Type B pancreatic cell (in vitro differentiated cells): ENCODE results near the gene SRXN1. TPM values are rescaled to one million over a fixed set of nuclear protein-coding genes. Genes with fewer than 3 reads are reported as not detected.

Experiments
- DNase-seq: peaks from one replicate; pipeline ENCODE4 v3.0.0; 2021; ENCODE audit warnings: mixed read lengths; ENCODE audit not compliant: unreplicated experiment; ENCODE audit errors: extremely low spot score
- H3K27ac Mint-ChIP-seq: 2 replicates; pipeline ENCODE4 v1.8.0; 2021; ENCODE audit warnings: mild to moderate bottlenecking, mixed read lengths
- H3K27me3 Mint-ChIP-seq: 2 replicates; pipeline ENCODE4 v1.8.0; 2021; ENCODE audit warnings: mixed read lengths
- H3K36me3 Mint-ChIP-seq: 2 replicates; pipeline ENCODE4 v1.8.0; 2021; ENCODE audit warnings: mixed read lengths
- H3K4me1 Mint-ChIP-seq: one replicate; pipeline ENCODE4 v1.8.0; 2021; ENCODE audit warnings: mixed read lengths; ENCODE audit not compliant: unreplicated experiment
- H3K4me3 Mint-ChIP-seq: 2 replicates; pipeline ENCODE4 v1.8.0; 2021; ENCODE audit warnings: mild to moderate bottlenecking, mixed read lengths
- H3K9me3 Mint-ChIP-seq: 2 replicates; pipeline ENCODE4 v1.8.0; 2021; ENCODE audit warnings: mixed read lengths
- CTCF ChIP-seq: fragments of 200-600 bp; sonication (generic); conservative IDR thresholded peaks from 2 replicates; pipeline ENCODE4 v1.5.0; 2021; ENCODE audit warnings: antibody characterized with exemption, mild to moderate bottlenecking
- total RNA-seq: library from RNA; stranded (reverse); gene quantifications from 2 replicates; pipeline ENCODE4 v1.2.1, GENCODE V29; 2021; ENCODE audit warnings: low replicate concordance

SRXN1 gene
- total RNA-seq, 1 donor from 2014 or later = 16.3 TPM

DNA sequence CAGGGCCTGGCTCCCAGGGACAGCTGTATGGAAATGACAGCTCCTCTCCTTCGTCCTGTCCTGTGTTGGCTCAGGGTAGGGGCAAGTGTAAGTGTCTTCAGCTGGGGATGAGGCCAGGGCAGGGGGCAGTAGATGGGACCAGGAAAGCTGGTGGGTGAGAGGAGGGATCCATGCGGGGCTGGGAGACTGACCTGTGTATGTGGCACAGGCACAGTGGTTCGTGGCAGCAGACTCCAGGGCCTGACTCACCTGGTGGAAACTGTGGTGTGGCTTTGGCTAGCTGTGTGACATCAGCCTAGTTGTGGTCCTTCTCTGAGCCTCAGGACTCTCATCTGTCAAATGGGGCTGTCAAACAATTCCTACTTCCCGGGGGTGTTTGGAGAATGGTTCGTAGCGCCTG is 36.3 kb upstream of the SRXN1 start:
- Mint-ChIP-seq H3K4me1 (peaks cover 13% of the 10 kb centered on the region), H3K27ac (no peak overlapping the region), H3K9me3 (no peaks in the 10 kb centered on the region), H3K27me3 (peaks cover 52% of the 10 kb centered on the region), H3K4me3 (no peak overlapping the region), H3K36me3 (no peaks in the 10 kb centered on the region)
- no peak for DNase-seq
- TF ChIP-seq CTCF = no peak

DNA sequence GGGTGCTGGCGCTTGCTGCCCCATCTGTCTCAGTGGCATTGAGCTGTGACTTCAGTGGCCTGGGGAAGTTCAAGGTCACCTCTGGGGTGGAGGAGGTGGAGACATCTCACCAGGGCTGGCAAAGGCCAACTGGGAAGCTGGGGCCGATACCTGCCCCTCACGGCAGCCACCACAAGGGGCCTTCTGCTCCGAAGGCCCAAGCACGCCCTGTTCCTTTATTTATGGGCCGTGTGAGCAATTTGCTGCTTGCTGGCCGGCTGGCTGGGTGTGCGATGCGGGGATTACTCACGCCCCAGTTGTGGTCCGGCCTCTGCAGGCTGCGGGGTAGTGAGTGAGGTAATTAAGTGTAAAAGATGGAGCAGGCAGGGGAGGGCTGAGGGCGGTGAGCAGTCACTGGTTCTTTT is 35.8 kb upstream of the SRXN1 start:
- Mint-ChIP-seq H3K9me3 (no peaks in the 10 kb centered on the region), H3K27ac (peak overlapping the region; percentile 46), H3K4me3 (no peak overlapping the region), H3K36me3 (no peaks in the 10 kb centered on the region), H3K27me3 (peaks cover 47% of the 10 kb centered on the region), H3K4me1 (peaks cover 13% of the 10 kb centered on the region)
- TF ChIP-seq CTCF = peak; percentile 56
- DNase-seq = no peak

DNA sequence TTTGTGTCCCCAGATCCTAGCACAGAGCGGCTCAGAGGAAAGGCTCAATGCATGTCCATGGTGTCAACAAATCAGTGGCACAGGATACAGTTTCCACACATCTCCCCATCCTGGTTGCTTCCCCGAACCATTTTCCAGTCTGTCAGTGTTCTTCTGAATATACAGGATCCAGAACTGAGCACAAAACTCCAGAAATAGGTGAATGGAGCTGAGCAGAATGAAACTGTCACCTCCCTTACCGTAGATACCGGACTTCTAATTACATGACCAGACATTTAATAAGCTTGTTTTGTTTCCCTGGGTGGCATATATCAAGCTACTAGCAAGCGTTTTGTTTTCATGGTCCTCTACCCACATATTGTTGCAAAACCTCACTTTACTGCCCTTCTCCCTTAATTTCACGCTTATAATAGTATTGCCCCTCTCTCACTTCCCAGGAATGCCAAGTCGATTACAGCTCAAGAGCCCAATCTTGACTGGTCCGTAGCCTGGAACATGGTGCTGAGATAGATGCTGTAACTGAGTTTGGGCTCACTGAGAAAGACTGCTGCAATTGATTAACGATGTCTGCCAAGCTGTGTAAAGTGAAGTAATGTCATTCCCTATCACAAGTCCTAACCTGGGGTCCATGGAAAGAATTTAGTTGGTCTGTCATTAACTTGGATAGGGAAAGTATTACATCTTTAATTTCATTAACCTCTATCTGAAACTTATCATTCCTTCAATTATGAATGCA is 34.6 kb upstream of the SRXN1 start:
- no peak overlapping the region for H3K4me3 Mint-ChIP-seq
- peaks cover 13% of the 10 kb centered on the region for H3K4me1 Mint-ChIP-seq
- H3K36me3 Mint-ChIP-seq = no peaks in the 10 kb centered on the region
- H3K27me3 Mint-ChIP-seq = peaks cover 43% of the 10 kb centered on the region
- no peak for DNase-seq
- H3K27ac Mint-ChIP-seq = no peak overlapping the region
- no peak for TF ChIP-seq CTCF
- no peaks in the 10 kb centered on the region for H3K9me3 Mint-ChIP-seq

DNA sequence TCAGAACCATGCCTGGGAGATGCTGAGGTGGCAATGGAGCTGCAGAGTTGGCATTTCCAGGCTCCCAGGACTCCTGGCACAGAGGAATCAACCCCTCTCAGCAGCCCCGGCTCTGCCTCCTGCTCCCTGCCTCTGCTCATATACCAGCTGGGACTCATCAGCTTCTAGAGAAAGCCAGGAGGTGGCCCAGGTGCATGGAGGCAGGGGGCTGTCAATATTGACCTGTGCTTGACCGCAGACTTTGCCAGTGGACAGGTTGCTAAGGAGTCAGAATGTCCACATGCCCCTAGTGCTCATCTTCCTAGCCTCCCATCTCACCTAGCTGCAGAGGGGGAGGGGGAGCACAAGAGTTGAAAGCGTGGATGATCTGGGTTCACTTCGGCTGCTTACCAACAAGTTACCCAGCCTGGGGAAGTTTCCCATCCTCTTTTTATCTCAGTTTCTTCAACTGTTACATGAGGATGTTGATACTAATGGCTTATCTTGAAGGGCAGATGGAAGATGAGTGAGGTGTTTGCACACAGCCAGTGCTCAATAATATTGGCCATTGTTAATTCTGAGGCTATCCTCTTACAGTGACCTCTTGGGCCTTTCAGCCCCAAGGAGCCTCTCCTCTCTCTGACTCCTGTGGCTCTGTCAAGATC is 31.8 kb upstream of the SRXN1 start:
- Mint-ChIP-seq H3K4me3 (no peak overlapping the region), H3K9me3 (no peaks in the 10 kb centered on the region), H3K27me3 (peaks cover 50% of the 10 kb centered on the region), H3K27ac (no peak overlapping the region), H3K4me1 (peaks cover 13% of the 10 kb centered on the region), H3K36me3 (no peaks in the 10 kb centered on the region)
- no peak for DNase-seq
- TF ChIP-seq CTCF = no peak

- Mint-ChIP-seq H3K36me3 (no peaks in the 10 kb centered on the region), H3K27ac (no peak overlapping the region)
- TF ChIP-seq CTCF = no peak
Measured at GRCh38 chr20:682123-682522, 29.1 kb upstream of the SRXN1 start.

More at GRCh38 chr20:682123-682522, 29.1 kb upstream of the SRXN1 start:
- no peak for DNase-seq
- peaks cover 49% of the 10 kb centered on the region for H3K27me3 Mint-ChIP-seq
- H3K9me3 Mint-ChIP-seq = no peaks in the 10 kb centered on the region
- H3K4me3 Mint-ChIP-seq = no peak overlapping the region
- no peaks in the 10 kb centered on the region for H3K4me1 Mint-ChIP-seq
